Keratinocyte (primary cell): ENCODE data around the gene ADORA2B. TPM values are rescaled to one million over a fixed set of nuclear protein-coding genes. Genes with fewer than 3 reads are reported as not detected.

Experiments used
- DNase-seq: peaks from one replicate; pipeline ENCODE4 v3.0.0-alpha.2; 2011; ENCODE audit warnings: low read depth, missing footprints, low spot score
- FAIRE-seq: peaks from 2 replicates; lab custom pipeline; 2011; peaks lifted over from hg19 to GRCh38; lab: Jason Lieb, UNC
- H2AFZ ChIP-seq: 2 replicates; pipeline ENCODE4 v1.6.0; 2012; ENCODE audit warnings: low read length, control low read depth, inconsistent platforms; ENCODE audit not compliant: control insufficient read depth
- H3K27ac ChIP-seq: 2 replicates; pipeline ENCODE4 v1.5.1; 2011; ENCODE audit warnings: low read length; ENCODE audit not compliant: control insufficient read depth, insufficient read depth
- H3K27me3 ChIP-seq: 3 replicates; pipeline ENCODE4 v1.6.0; 2011; ENCODE audit warnings: low read length; ENCODE audit not compliant: control insufficient read depth, insufficient read depth; ENCODE audit errors: extremely low read depth
- H3K36me3 ChIP-seq, 2 experiments: 2 replicates in 1 of 2; 3 replicates in 1 of 2; pipeline ENCODE4 v1.5.1; 2011; ENCODE audit warnings: low read length in 2 of 2, mild to moderate bottlenecking in 1 of 2; ENCODE audit not compliant: control insufficient read depth in 2 of 2, insufficient read depth in 2 of 2; ENCODE audit errors: extremely low read depth in 1 of 2
- H3K4me1 ChIP-seq: 3 replicates; pipeline ENCODE4 v1.5.1; 2011; ENCODE audit warnings: low read length; ENCODE audit not compliant: control insufficient read depth, insufficient read depth; ENCODE audit errors: extremely low read depth
- H3K4me2 ChIP-seq: 3 replicates; pipeline ENCODE4 v1.6.0; 2011; ENCODE audit warnings: low read depth, low read length; ENCODE audit not compliant: control insufficient read depth, insufficient read depth; ENCODE audit errors: extremely low read depth
- H3K4me3 ChIP-seq, 3 experiments: fragments of 200-600 bp in 1 of 3; sonication (generic) in 1 of 3; 2 replicates in 2 of 3; 3 replicates in 1 of 3; pipeline ENCODE4 v1.5.1; 2011 to 2016; ENCODE audit warnings: low read length in 3 of 3, mild to moderate bottlenecking in 3 of 3, control low read depth in 2 of 3, inconsistent platforms in 1 of 3, low read depth in 1 of 3, mixed read lengths in 1 of 3, mixed run types in 1 of 3, moderate library complexity in 1 of 3; ENCODE audit not compliant: control insufficient read depth in 2 of 3, insufficient read depth in 2 of 3; ENCODE audit errors: extremely low read depth in 1 of 3
- H3K79me2 ChIP-seq: 2 replicates; pipeline ENCODE4 v1.6.0; 2012; ENCODE audit warnings: low read length; ENCODE audit not compliant: control insufficient read depth, insufficient read depth
- H3K9ac ChIP-seq: 3 replicates; pipeline ENCODE4 v1.6.0; 2011; ENCODE audit warnings: low read length; ENCODE audit not compliant: control insufficient read depth, insufficient read depth; ENCODE audit errors: extremely low read depth
- H3K9me1 ChIP-seq: 3 replicates; pipeline ENCODE4 v1.6.0; 2011; ENCODE audit warnings: low read length; ENCODE audit not compliant: control insufficient read depth, insufficient read depth; ENCODE audit errors: extremely low read depth
- H3K9me3 ChIP-seq: 2 replicates; pipeline ENCODE4 v1.5.1; 2012; ENCODE audit warnings: low read depth, low read length; ENCODE audit not compliant: control insufficient read depth
- H4K20me1 ChIP-seq: 3 replicates; pipeline ENCODE4 v1.6.0; 2011; ENCODE audit warnings: low read length; ENCODE audit not compliant: control insufficient read depth, insufficient read depth; ENCODE audit errors: extremely low read depth
- CTCF ChIP-seq, 3 experiments: IDR thresholded peaks in 1 of 3; conservative IDR thresholded peaks in 1 of 3; optimal IDR thresholded peaks in 1 of 3; 2 replicates in 2 of 3; 3 replicates in 1 of 3; pipeline versions ENCODE3 to v1.5.1; 2011; ENCODE audit warnings: low read length in 3 of 3, mild to moderate bottlenecking in 3 of 3, moderate library complexity in 2 of 3, control low read depth in 1 of 3, inconsistent platforms in 1 of 3; ENCODE audit not compliant: insufficient read depth in 2 of 3; ENCODE audit errors: extremely low read depth in 1 of 3
- EZH2 ChIP-seq: IDR thresholded peaks from one replicate; pipeline ENCODE4 v1.6.1; 2012; ENCODE audit warnings: inconsistent platforms, mild to moderate bottlenecking, low read length, moderate library complexity
- dilution Hi-C: fragments of 300-500 bp; cut with MboI; formaldehyde crosslinking; loops from one replicate; pipeline ENCODE4 v1.7.0; 2020; ENCODE audit warnings: low sequenced_read_pairs; ENCODE audit not compliant: extremely low pct_ligation_motif_present
- polyA plus RNA-seq, 5 experiments: library from polyadenylated mRNA; depleted of rRNA in 3 of 5; stranded (reverse) in 3 of 5; stranded (forward) in 1 of 5; unstranded in 1 of 5; fragments of >200 nt; gene quantifications; 1 replicate in 1 of 5; 2 replicates in 3 of 5; 3 replicates in 1 of 5; pipeline versions ENCODE4 v1.2.1 to v1.2.3, GENCODE V29; 2011 to 2012; ENCODE audit warnings: missing spikeins in 2 of 5, low read depth in 1 of 5, low replicate concordance in 1 of 5

ADORA2B gene
- polyA plus RNA-seq, 1 donor (not counting 4 experiments of a cell fraction or from before 2014, with no cell fraction given): 50.0 TPM

GRCh38 chr17:15958484-15958854 is 13.5 kb downstream of the ADORA2B start:
- Histone ChIP-seq H3K27ac (peak overlapping the region; percentile 100), H4K20me1 (peaks cover 2% of the 10 kb centered on the region), H2AFZ (no peak overlapping the region), H3K4me1 (peaks cover 63% of the 10 kb centered on the region), H3K9ac (peak overlapping the region; percentile 79), H3K4me3 (peak overlapping the region in 2 of 3 experiments; percentile 23 to 45), H3K36me3 (peaks cover 0 to 3% of the 10 kb centered on the region in 2 experiments), H3K4me2 (peak overlapping the region; percentile 93), H3K79me2 (peaks cover 58% of the 10 kb centered on the region), H3K27me3 (no peaks in the 10 kb centered on the region), H3K9me3 (no peaks in the 10 kb centered on the region), H3K9me1 (peaks cover 3% of the 10 kb centered on the region)
- FAIRE-seq (no peak), DNase-seq (no peak)
- TF ChIP-seq EZH2 (no peak), CTCF (optimal IDR thresholded peaks at IDR 0.05 in 1 of 3, IDR thresholded peaks at IDR 0.05 in 1 of 3, conservative IDR thresholded peaks at IDR 0.05 in 1 of 3; ENCODE audit: extremely low read depth in 1 of 3, insufficient read depth in 2 of 3, low read length in 3 of 3) (no peak)
- dilution Hi-C loops: no loop called here

- DNase-seq (peak; percentile 99), FAIRE-seq (peak; percentile 87)
- Histone ChIP-seq H3K9me3 (no peaks in the 10 kb centered on the region), H3K79me2 (peaks cover 67% of the 10 kb centered on the region), H3K4me1 (peaks cover 53% of the 10 kb centered on the region), H3K4me2 (peak overlapping the region; percentile 82), H3K36me3 (peaks cover 3 to 28% of the 10 kb centered on the region in 2 experiments), H3K9me1 (peaks cover 8% of the 10 kb centered on the region), H4K20me1 (peaks cover 8% of the 10 kb centered on the region), H3K4me3 (peak overlapping the region in 1 of 3 experiments; percentile 20), H3K9ac (peak overlapping the region; percentile 47), H3K27ac (peak overlapping the region; percentile 80), H2AFZ (no peak overlapping the region), H3K27me3 (no peaks in the 10 kb centered on the region)
- no peak for TF ChIP-seq EZH2
- no peak for TF ChIP-seq CTCF (optimal IDR thresholded peaks at IDR 0.05 in 1 of 3, IDR thresholded peaks at IDR 0.05 in 1 of 3, conservative IDR thresholded peaks at IDR 0.05 in 1 of 3; ENCODE audit: extremely low read depth in 1 of 3, insufficient read depth in 2 of 3, low read length in 3 of 3)
- dilution Hi-C loops: no loop called here
Observed at GRCh38 chr17:15963670-15964110, 18.8 kb downstream of the ADORA2B start.
